NCI-H748 (cell line): ENCODE data around the gene RAB35.
A peak's percentile ranks its signal among the peaks of the same experiment; 100 is the strongest.

Source experiments
- DNase-seq: peaks from one replicate; lab custom pipeline; 2025; ENCODE audit not compliant: unreplicated experiment; lab: John Stamatoyannopoulos, UW

Gene RAB35

DNA sequence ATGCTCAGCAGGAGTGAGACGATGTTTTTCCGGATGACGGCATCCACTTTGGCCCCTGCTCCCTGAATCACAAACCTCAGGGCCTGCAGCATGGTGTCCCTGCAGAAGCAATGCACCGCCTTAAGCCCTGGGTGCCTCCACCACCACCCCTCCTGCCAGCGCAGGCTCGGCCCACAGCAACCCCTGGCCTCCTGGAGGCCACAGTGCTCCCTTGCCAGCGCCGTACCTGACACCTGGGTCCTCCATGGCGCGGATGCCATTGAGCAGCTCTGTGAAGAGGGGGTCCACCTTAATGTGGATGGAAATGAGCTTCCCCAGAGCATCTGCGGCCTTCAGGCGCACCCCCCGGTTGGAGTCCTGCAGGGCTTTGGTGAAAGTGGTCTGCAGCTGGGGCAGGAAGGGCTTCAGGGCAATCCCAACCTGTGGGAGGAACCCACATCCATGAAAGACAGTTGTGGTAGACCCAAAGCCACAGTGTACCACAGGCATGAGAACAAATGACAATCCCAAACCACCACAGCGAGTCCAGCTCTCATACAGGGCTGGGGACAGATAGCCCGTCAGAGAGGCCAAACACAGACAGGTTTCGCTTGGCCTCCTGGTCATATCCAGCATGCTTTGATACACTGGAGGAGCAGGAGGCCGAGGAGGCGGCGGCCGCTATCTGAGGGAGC is 17.9 kb upstream of the RAB35 start:
- DNase-seq = no peak

- no peak for DNase-seq
Measured at GRCh38 chr12:120132863-120133385, 16.4 kb upstream of the RAB35 start.

GRCh38 chr12:120132054-120132836 is 15.7 kb upstream of the RAB35 start:
- DNase-seq = no peak

GRCh38 chr12:120131116-120131515 is 14.6 kb upstream of the RAB35 start:
- no peak for DNase-seq

DNA sequence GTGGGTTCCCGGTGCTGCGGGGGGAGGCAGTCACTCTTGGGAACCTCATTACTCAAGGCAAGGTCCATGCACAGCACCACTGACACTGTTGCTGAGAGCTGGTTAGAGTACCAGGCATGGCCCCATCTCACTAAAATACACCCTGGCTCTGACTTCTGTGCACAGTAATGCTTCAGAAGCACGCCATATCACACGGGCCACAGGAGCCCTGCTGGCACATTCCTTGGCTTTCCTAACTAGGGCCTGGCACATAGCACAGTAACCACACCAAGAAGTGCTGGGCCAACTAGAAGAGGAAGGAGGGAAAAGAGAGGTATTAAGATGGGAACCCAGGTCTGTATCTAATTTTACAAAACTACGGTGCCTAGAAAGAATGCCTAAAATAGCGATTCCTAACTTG is 13.5 kb upstream of the RAB35 start:
- no peak for DNase-seq

- no peak for DNase-seq
Measured at GRCh38 chr12:120126635-120127005, 10.1 kb upstream of the RAB35 start.

DNA sequence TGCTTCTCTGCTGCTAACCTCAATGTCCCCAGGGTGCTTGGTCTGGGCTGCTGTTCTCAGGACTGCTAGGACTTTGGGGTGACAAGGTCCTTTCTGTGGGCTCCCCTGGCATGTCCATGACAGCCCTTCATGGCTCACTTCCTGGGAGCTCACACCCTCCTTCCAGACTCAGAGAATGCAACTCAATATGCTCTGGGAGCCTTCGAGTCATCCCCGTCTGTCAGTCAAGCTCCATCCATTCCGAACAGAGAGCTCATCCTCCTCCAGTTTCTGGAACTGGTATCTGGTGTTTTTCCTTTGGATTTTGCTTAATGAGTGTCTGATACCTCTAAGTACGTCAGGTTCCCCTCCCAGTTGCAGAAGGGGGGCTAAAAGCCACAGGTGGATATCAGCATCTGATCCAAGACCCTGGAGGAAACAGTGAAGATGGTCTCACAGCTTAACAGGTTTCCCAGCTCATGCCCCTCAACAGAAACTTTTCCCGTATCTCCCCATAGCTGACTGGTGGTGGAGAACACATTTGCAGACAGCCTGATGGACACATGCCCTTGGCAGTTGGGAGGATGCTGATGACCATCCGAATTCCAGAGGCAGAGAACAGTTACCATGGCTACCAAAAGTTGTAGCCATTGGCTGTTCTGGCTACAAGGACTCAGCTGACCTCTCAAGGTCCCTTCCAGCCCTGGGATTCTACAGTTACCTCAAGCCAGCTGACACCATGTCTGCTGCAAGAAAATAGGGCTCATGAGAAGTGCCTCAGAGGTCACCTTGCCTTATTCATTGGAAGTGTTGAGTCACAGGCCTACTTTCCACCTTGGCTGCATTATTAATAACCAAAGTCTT is 9.5 kb upstream of the RAB35 start:
- no peak for DNase-seq

DNA sequence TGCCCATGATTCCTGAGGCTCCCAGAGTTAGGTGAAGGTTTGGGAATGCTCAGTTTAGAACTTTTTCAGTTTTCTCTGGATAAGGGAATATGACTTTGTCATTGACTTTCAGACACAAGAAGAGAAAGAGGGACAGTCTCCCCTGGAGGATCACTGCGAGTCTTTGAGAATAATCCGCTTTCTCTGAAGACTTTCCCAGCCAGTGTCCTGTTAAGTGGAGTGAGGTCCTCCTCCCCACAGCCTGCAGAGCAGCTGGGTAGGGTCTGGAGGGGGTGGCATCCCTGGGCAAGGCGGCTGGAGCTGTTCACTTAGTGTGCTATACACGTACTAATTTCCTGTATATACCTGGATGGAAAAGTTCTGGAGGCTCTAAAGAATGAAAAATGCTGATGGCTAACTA is 8.5 kb upstream of the RAB35 start:
- no peak for DNase-seq

DNA sequence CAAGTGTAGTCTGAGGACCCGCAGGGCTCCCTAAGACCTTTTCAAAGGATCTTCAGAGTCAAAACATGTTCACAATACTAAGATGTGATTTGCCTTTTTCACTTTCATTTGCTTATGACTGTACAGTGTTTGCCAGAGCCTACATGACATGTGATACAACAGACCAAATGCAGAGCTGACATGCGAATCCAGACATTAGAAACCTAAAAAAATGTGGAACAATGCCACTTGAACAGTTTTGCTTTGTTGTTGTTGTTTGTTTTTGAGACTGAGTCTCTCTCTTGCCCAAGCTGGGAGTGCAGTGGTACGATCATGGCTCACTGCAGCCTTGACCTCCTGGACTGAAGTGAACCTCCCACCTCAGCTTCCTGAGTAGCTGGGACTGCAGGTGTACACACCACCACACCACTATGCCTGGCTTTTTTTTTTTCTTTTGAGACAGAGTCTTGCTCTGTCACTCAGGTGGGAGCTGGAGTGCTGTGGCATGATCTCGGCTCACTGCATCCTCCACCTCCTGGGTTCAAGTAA is 5.3 kb upstream of the RAB35 start:
- DNase-seq = no peak

- DNase-seq = no peak
Measured at GRCh38 chr12:120121343-120121742, 4.8 kb upstream of the RAB35 start.

- DNase-seq = no peak
Measured at GRCh38 chr12:120119271-120119973, 2.9 kb upstream of the RAB35 start.

GRCh38 chr12:120118321-120119061 is 1.9 kb upstream of the RAB35 start:
- DNase-seq = peak; percentile 53

DNA sequence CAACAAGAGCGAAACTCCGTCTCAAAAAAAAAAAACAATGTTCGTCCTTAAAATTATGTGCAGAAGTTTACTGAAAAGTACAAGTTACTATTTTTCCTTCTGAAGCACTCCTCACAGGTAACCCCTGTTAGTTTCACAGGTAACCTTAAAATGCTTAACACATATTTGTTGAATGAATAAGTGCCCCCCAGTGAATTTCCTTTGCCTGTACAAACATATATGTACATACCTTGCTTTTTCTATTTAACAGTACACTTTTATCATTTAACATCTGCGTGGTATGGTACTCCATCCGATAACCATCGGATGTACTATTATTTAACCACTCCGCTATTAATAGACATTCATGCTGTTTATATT is 1.4 kb upstream of the RAB35 start:
- no peak for DNase-seq

DNA sequence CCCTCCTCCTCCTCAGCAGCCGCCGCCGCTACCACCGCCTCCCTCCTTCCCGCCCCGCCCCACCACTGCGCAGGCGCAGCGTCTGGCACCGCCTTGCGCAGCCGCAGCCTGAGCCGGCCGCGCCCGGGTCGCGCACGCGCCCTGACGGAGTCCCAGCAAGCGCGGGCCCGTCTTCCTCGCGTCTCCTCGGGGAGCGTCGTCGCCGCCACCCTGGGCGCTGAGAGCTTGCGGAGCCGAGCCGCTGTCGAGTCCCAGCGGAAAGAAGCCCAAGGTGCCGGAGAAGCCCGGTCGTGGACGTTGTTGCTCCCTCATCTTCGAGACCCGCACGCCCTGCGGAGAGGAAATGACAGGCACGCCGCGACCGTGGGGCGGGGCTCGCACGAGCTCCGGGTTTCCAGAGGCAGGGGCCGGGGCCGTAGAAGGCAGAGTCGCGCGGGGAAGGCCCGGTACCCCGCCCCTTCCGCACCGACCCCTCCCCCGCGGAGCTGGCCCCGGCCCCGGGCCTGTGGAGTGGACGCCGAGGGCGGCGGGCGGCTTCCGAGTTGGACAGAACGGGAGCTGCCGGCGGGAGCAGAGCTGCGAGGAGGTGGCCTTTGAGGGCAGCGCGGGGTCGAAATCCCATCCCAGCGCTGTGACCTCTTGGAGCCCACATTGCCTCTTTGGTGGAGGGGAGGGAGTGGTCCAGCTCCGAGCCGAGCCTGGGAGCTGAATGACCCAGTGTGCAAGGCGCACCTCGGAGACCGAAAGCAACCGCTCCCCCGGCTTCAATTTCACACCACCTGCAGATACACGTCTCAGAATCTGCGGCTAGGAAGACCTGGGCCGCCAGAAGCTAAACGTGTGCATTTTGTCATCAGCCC is 469 bp upstream of the RAB35 start:
- peak; percentile 93 for DNase-seq

DNA sequence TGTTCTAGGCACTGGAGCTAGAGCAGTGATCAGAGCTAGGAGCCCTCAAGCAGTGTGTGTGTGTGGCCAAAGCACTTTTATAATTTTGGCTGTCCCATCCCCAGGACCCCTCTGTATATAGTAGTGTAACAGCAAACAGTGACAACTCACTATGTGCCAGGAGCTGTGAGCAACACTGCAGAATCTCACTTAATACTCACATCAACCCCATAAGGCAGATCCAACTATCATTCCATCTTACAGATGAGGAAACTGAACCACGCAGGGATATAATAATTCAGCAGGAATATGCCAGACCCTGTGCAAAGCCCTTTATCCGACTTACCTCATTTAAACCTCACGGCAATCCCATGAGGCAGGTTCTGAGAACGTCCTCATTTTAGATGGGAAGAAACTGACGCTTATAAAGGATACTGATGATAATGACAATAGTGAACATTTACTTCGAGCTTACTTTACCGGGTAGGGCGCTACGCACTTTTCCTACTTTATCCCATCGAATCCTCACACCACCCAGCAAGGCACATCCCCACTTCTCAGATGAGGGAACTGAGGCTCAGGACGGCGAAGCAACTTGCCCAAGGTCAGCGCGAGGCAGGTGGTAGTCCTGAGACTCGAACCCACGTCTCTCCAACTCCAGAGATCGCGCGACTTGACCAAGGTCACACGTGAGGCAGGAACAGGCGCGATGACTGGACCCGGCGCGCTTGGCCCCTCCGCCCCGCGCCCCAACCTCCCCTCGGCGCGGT is 687 bp downstream of the RAB35 start:
- peak; percentile 53 for DNase-seq

DNA sequence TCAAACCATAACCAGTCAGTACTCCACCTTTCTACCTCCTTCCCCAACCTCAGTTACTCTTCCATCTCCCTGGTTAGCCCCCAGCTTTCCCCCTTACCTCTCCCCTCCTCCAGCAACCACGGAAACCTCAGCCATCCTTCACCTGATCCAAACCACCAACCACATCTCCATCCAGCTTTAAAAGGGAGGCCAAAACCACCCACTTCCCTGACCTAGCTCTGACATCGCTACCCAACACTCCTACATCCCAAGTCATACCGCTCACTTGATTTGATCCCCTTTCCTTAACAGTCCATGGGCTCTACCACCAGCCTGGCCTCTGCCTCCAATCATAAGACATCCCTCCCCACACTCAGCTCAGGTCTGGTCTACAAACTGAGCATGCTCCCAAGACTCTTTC is 1.5 kb downstream of the RAB35 start:
- DNase-seq = no peak

DNA sequence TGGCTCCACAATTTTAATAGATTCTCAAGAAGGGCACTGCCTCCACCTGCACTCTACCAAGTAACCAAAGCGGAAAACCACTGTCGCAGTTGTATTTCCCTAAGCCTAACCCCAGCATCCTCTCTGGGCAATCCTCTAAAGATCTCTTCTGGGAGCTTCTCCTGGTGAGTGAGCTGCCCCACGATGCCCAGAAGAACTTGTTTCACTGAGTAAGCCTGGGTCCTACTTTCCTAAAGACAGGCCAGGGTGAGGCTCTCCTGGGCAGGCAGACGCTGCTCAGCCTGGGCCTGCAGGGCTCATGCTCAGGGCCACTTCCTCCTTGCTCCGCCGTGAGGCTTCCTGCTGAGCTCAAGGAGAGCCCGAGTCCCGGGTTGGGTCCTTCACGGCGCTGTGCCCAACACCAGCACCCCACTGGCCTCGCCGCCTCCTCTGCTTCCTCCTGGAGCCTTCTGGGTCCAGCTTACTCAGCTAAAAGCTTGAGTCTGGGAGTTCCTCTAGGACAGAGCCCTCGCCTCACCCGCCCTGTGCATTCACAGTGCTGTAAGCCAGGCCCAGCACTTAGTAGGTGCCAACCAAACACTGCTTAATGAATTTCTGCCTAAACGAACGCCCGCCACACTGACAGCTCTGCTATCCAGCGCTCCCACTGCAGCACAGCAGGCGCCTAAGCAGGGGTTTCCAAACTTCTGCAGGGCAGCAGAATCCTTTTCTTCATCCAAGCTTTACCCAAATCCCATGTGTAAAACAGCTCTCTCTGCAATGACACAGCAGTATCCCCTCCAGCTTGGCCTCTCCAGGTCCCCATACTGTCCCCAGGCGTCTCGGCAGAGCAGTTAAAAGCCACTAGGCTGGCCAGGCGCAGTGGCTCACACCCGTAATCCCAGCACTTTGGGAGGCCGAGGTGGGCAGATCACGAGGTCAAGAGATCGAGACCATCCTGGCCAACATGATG is 5.7 kb downstream of the RAB35 start:
- no peak for DNase-seq
